Astrocyte (in vitro differentiated cells and primary cell): ENCODE data around the gene TNFRSF8. TPM values are rescaled to one million over a fixed set of nuclear protein-coding genes. Genes with fewer than 3 reads are reported as not detected.

ENCODE experiments used
- DNase-seq: peaks from one replicate; pipeline ENCODE4 v3.0.0-alpha.2; 2010; ENCODE audit warnings: low read depth
- FAIRE-seq: peaks from 2 replicates; lab custom pipeline; 2011; peaks lifted over from hg19 to GRCh38; lab: Jason Lieb, UNC
- H2AFZ ChIP-seq: 2 replicates; pipeline ENCODE4 v1.6.0; 2012; ENCODE audit warnings: low read depth, low read length, inconsistent platforms
- H3K27ac ChIP-seq: 2 replicates; pipeline ENCODE4 v1.5.1; 2011; ENCODE audit warnings: low read depth, low read length, inconsistent platforms
- H3K27me3 ChIP-seq: 2 replicates; pipeline ENCODE4 v1.6.0; 2011; ENCODE audit warnings: low read length, inconsistent platforms; ENCODE audit not compliant: insufficient read depth
- H3K36me3 ChIP-seq: 2 replicates; pipeline ENCODE4 v1.5.1; 2011; ENCODE audit warnings: low read length, inconsistent platforms; ENCODE audit not compliant: insufficient read depth
- H3K4me1 ChIP-seq: 2 replicates; pipeline ENCODE4 v1.5.1; 2011; ENCODE audit warnings: low read length, inconsistent platforms; ENCODE audit not compliant: insufficient read depth
- H3K4me2 ChIP-seq: 2 replicates; pipeline ENCODE4 v1.6.0; 2012; ENCODE audit warnings: low read length, inconsistent platforms
- H3K4me3 ChIP-seq: 2 replicates; pipeline ENCODE4 v1.5.1; 2011; ENCODE audit warnings: low read depth, mild to moderate bottlenecking, low read length, inconsistent platforms; ENCODE audit not compliant: insufficient read depth
- H3K79me2 ChIP-seq: 2 replicates; pipeline ENCODE4 v1.6.0; 2012; ENCODE audit warnings: mild to moderate bottlenecking, low read length, inconsistent platforms; ENCODE audit not compliant: insufficient read depth
- H3K9ac ChIP-seq: 2 replicates; pipeline ENCODE4 v1.6.0; 2012; ENCODE audit warnings: mild to moderate bottlenecking, low read length, inconsistent platforms
- H3K9me3 ChIP-seq: 2 replicates; pipeline ENCODE4 v1.5.1; 2012; ENCODE audit warnings: low read depth, mild to moderate bottlenecking, low read length, inconsistent platforms; ENCODE audit not compliant: insufficient read depth
- H4K20me1 ChIP-seq: 2 replicates; pipeline ENCODE4 v1.6.0; 2012; ENCODE audit warnings: low read length, inconsistent platforms; ENCODE audit not compliant: insufficient read depth
- H3K27ac Mint-ChIP-seq: one replicate; pipeline ENCODE4 v1.8.0; 2021; ENCODE audit warnings: mild to moderate bottlenecking, mixed read lengths; ENCODE audit not compliant: unreplicated experiment
- H3K27me3 Mint-ChIP-seq: one replicate; pipeline ENCODE4 v1.8.0; 2021; ENCODE audit warnings: low read depth, mixed read lengths; ENCODE audit not compliant: unreplicated experiment
- H3K36me3 Mint-ChIP-seq: one replicate; pipeline ENCODE4 v1.8.0; 2021; ENCODE audit warnings: low read depth, mixed read lengths; ENCODE audit not compliant: unreplicated experiment
- H3K4me1 Mint-ChIP-seq: one replicate; pipeline ENCODE4 v1.8.0; 2021; ENCODE audit warnings: low read depth, mixed read lengths; ENCODE audit not compliant: unreplicated experiment
- H3K4me3 Mint-ChIP-seq: one replicate; pipeline ENCODE4 v1.8.0; 2021; ENCODE audit warnings: mild to moderate bottlenecking, moderate library complexity, mixed read lengths; ENCODE audit not compliant: unreplicated experiment
- H3K9me3 Mint-ChIP-seq: one replicate; pipeline ENCODE4 v1.8.0; 2021; ENCODE audit warnings: mild to moderate bottlenecking, mixed read lengths; ENCODE audit not compliant: unreplicated experiment
- CTCF ChIP-seq: IDR thresholded peaks from 2 replicates; pipeline ENCODE4 v1.5.1; 2011; ENCODE audit warnings: low read depth, mild to moderate bottlenecking, inconsistent platforms, low read length, moderate library complexity; ENCODE audit not compliant: insufficient read depth
- EZH2 ChIP-seq: IDR thresholded peaks from 2 replicates; pipeline ENCODE4 v1.6.1; 2012; ENCODE audit warnings: mild to moderate bottlenecking, low read length, inconsistent platforms; ENCODE audit not compliant: insufficient read depth
- total RNA-seq: library from RNA; stranded (reverse); gene quantifications from 2 replicates; pipeline ENCODE4 v1.2.1, GENCODE V29; 2021

Gene TNFRSF8
- total RNA-seq, 1 donor from 2014 or later, result 0.16 TPM

DNA sequence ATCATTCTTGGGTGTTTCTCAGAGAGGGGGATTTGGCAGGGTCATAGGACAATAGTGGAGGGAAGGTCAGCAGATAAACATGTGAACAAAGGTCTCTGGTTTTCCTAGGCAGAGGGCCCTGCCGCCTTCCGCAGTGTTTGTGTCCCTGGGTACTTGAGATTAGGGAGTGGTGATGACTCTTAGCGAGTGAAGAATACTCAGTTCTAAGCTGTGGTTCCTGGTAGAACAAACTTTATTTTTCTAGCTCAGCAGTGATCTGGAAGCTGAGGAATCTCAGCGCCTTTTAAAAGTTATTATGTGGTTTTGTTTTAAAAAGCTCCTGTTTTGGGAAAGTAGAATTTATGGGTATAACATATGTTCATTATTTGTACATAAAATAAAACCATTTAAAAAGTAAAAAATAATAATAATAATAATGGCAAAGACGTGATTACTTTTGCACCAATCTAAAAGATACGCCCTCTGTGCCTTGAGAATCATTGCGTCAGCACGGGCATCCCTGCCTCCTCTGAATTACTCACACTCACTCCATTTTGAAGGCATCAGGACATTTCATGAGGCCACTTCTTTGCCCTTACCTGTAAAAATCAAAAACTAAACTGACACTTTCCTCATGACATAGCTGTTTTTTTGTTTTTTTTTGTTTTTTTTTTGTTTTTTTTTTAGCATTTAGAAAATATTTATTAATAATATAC is 74.0 kb downstream of the TNFRSF8 start:
- no peak overlapping the region for H3K9ac ChIP-seq
- H2AFZ ChIP-seq, result no peak overlapping the region
- H3K79me2 ChIP-seq, result no peaks in the 10 kb centered on the region
- no peak overlapping the region for H3K4me2 ChIP-seq
- no peaks in the 10 kb centered on the region for H3K36me3 Mint-ChIP-seq
- H3K4me1 ChIP-seq, result peaks cover 5% of the 10 kb centered on the region
- H3K27me3 Mint-ChIP-seq, result peaks cover 26% of the 10 kb centered on the region
- H3K27me3 ChIP-seq, result no peaks in the 10 kb centered on the region
- H3K36me3 ChIP-seq, result no peaks in the 10 kb centered on the region
- peaks cover 2% of the 10 kb centered on the region for H3K9me3 Mint-ChIP-seq
- no peak for FAIRE-seq
- no peak for DNase-seq
- no peak overlapping the region for H3K27ac Mint-ChIP-seq
- TF ChIP-seq EZH2, result no peak
- TF ChIP-seq CTCF, result no peak
- no peaks in the 10 kb centered on the region for H3K9me3 ChIP-seq
- H3K4me3 ChIP-seq, result no peak overlapping the region
- no peak overlapping the region for H3K4me3 Mint-ChIP-seq
- H4K20me1 ChIP-seq, result no peaks in the 10 kb centered on the region
- no peaks in the 10 kb centered on the region for H3K4me1 Mint-ChIP-seq
- no peak overlapping the region for H3K27ac ChIP-seq

- Mint-ChIP-seq H3K27me3 (peaks cover 25% of the 10 kb centered on the region), H3K4me1 (no peaks in the 10 kb centered on the region), H3K27ac (no peak overlapping the region), H3K9me3 (peaks cover 2% of the 10 kb centered on the region), H3K36me3 (no peaks in the 10 kb centered on the region), H3K4me3 (no peak overlapping the region)
- no peak for FAIRE-seq
- no peak for DNase-seq
- Histone ChIP-seq H2AFZ (no peak overlapping the region), H3K27me3 (no peaks in the 10 kb centered on the region), H3K27ac (no peak overlapping the region), H3K36me3 (no peaks in the 10 kb centered on the region), H3K4me2 (no peak overlapping the region), H3K9ac (no peak overlapping the region), H3K9me3 (no peaks in the 10 kb centered on the region), H3K4me1 (peaks cover 4% of the 10 kb centered on the region), H3K4me3 (no peak overlapping the region), H3K79me2 (no peaks in the 10 kb centered on the region), H4K20me1 (no peaks in the 10 kb centered on the region)
- TF ChIP-seq CTCF (no peak), EZH2 (no peak)
Measured at GRCh38 chr1:12138196-12139168, 75.4 kb downstream of the TNFRSF8 start.
